GM19239 (cell line): Measurements from ENCODE around the gene TENT5C.

Experiments used
- DNase-seq: peaks from one replicate; pipeline ENCODE4 v3.0.0; 2011; ENCODE audit warnings: low spot score; ENCODE audit not compliant: insufficient read length
- FAIRE-seq: peaks from 2 replicates; lab custom pipeline; 2011; peaks lifted over from hg19 to GRCh38; lab: Jason Lieb, UNC

Gene TENT5C

GRCh38 chr1:117650840-117651568 is 45.2 kb downstream of the TENT5C start:
- FAIRE-seq (no peak), DNase-seq (no peak)

DNA sequence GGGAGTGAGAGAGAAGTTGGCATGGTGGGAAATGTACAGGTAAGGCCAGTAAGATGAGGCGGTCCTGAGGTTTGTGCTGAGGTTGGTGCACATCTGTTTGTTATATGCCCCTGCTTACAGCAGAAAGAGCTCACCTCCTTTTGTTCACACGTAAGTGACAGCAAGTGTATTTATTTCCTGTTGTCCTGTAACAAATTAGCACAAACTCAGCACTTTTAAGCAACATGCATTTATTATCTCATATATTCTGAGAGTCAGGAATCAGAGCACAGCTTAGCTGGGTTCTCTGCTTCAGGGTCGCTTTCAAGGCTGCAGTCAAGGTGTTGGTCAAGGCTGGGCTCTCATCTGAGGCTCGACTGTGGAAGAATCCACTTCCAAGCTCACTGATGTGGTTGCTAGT is 45.8 kb downstream of the TENT5C start:
- DNase-seq = no peak
- no peak for FAIRE-seq

GRCh38 chr1:117652421-117652820 is 46.6 kb downstream of the TENT5C start:
- FAIRE-seq (no peak), DNase-seq (no peak)

DNA sequence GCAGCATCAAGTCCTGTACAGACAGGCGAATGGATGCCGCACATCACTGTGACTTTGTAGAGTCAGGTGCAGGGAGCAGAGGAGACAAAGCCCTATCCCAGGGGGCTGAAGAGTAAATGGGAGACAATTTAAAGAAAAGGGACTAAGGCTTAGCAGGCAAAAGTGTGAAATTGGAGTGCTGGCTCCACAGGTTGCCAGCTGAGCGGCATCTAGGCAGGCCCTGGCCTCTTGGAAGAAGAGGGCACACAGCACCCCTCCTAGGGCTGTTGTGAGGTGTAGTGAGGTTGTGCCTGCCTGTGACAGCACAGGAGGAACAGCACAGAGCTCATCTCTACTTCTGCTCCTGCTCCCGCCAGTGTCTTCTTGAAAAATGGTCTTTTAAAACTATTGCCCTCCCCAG is 47.3 kb downstream of the TENT5C start:
- FAIRE-seq (no peak), DNase-seq (no peak)

DNA sequence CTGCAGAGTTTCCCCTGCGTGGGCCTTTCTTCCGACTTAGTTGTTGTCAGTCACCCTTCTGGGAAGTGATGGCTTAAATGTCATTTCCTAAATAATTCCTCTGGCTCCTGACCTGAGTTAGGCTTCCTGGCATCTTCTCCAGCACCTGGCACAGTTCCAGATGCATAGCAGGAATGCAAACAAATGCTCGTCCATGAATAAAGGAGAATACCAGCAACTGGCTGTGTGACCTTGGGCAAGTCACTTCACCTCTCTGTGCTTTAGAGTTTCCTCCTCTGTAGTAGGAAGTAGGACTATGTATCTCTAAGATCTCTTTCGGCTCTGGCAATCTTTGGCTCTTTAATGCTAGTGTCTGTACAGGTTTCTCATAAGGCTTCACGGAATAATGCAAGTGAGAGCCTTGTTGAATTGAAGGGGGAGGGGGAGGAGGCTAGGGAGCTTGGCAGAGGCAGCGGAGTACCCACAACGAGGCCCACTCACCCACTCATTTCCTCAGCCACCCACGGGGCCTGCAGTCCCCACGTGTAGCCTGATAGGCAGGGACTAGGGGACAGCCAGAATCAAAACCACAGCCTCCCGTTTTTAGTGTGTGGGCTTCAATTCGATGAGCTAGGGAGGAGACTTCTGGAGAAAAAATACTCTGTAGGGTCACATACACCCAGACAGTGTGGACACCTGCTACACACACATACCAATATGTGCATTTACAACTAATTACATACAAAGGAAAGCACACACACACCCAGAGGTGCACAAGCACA is 48.1 kb downstream of the TENT5C start:
- DNase-seq (no peak), FAIRE-seq (no peak)

DNA sequence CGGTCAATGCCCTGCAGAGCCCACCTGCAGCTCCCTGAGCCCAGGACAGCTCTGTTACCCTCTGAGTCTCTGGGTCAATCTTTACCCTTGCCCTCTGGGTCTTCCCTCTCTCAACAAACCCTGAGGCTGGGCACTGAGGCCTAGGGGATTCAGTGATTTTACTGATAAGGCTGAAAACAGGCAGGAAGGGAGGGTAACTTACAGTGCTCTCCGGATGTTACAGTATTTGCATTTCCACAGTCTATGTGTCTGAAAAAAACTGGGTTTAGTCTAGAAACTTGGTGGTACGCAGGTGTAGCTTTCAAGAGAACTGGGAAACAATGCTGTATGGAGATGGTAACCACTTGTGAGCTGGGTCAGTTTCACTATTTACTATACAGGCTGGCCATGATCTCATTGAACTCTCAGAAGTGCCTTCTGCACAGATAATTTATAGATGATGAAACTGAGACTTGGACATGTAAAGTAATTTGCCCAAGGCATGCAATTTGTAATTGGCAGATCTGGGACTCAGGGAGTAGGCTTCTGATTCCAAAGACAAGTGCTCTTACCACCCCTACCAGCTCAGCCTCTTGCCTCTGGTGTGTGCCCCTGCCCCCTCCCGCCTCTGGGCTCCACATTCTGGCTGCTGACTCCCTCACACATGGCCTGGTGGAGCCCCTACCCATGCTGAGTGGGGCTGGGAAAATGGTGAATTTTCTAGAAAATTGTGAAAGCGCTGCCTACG is 48.8 kb downstream of the TENT5C start:
- FAIRE-seq = peak; percentile 90
- peak; percentile 49 for DNase-seq

DNA sequence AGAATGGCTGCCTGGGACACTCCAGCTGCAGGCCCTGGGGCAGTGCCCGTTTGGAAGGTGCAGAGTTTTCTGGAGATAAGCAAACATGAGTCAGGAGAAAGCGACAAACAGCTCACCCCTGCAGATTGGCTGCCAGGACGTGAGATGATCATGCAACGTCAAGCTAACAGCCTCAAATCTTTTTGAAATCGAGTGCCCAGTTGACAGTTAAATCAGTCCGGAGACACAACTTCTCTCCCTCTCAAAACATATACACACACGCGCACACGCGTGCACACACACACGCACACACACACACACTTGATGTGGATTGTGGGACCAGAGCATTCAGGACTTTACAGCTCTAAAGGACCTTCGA is 49.4 kb downstream of the TENT5C start:
- FAIRE-seq (no peak), DNase-seq (no peak)

GRCh38 chr1:117656202-117656641 is 50.4 kb downstream of the TENT5C start:
- DNase-seq = no peak
- FAIRE-seq = peak; percentile 92

DNA sequence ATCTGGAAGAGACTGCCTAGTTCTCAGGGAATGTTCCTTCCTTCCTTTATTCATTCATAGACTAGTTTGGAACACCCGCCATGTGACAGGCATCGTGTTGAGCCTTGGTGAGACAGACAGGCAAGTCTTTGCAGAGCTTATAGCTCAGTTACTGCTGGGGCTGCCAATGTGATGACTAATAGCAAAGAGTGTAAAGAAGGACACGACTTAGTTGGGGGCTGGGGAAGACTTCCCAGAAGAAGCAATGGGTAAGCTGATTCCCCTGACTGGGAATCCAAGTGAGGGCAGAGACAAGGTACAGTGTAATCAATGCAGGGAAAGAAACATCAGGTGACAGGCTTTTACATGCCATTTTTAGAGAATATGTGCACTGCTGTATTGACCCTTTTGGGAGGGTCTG is 51.2 kb downstream of the TENT5C start:
- no peak for FAIRE-seq
- DNase-seq = no peak

- FAIRE-seq = no peak
Measured at GRCh38 chr1:117657949-117658660, 52.3 kb downstream of the TENT5C start.

DNA sequence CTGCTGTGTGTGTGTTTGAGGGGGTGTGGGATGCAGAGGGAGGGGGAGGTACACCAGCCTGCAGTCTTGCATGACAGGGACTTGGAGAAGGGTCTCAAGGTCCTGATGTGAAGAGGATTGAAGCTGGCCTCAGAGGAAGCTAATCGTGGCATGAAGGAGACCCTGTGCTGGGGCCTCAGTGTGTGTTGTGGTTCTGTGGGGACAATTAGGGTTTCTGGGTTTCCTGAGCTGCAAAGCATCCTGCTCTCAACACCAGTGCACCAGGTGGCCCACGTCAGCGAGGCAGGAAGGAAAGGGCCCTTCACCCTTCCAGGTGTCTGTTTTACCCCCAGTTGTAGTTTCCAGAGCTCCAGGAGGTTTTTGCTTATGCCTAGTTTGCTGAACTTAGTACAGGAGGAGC is 52.8 kb downstream of the TENT5C start:
- peak; percentile 49 for FAIRE-seq

More at GRCh38 chr1:117657949-117658660, 52.3 kb downstream of the TENT5C start:
- DNase-seq = no peak

DNA sequence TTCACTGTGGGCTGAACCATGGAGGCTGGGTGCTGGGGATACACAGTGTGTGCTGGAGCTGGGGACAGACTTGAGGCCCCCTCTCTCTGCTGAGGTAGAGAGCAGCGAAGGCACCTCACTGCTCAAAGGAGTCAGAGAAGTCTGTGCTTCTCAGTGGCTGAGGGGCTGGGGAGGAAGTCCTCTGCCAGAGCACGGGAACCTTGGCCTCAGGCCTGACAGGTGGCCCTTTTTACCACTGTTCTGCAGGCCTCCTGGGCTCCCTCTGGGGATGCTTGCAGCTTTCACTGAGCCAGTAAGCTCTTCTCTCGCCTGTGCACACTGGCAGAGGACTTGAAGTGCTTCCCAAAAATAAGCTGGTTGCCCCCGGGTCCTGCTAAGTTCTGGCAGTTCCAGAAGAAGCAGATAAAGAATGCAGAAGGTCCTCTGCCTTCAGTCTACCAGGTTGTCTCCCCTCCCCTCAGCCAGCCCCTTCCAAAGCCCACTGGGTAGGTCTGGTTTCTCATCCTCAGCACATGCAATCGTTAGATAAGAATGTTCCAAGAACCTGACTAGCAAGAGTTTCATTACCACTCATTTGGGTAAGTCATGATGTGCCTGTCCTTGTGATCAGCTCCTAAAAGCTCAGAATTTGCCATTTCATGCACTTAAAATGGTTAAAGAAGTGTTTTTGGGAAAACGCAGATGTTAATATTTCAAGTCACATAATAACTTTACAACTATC is 53.9 kb downstream of the TENT5C start:
- DNase-seq (no peak), FAIRE-seq (peak; percentile 11)

More for the DNA sequence above, 52.8 kb downstream of the TENT5C start:
- DNase-seq = no peak

DNA sequence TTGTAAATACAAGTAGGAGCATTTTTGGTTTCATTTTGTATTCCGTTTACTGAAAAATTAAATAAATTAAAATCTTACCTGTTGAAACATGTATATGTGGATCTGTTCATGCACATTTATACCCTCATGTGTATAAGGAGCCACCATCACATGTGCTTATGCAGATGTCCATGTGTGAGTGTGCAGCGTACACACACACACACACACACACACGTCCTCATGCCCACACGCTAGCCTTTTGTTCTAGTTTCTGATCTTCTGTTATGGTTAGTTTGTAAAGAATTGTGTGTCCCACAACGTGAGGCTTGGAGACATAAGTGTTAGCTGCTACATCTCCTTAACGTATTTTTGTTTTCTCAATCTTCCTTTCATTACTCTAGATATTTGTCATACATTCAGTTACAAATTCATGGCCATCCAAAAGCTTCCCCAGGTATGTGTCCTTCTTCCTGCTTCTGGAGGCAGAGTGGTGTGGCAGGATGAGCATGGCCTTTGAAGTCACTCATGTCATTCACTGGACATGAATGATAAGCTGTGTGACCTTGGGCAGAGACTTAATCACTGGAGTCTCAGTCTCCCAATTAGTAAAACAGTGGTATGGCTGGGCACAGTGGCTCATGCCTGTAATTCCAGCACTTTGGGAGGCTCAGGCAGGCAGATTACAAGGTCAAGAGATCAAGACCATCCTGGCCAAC is 54.6 kb downstream of the TENT5C start:
- DNase-seq = no peak
- no peak for FAIRE-seq

DNA sequence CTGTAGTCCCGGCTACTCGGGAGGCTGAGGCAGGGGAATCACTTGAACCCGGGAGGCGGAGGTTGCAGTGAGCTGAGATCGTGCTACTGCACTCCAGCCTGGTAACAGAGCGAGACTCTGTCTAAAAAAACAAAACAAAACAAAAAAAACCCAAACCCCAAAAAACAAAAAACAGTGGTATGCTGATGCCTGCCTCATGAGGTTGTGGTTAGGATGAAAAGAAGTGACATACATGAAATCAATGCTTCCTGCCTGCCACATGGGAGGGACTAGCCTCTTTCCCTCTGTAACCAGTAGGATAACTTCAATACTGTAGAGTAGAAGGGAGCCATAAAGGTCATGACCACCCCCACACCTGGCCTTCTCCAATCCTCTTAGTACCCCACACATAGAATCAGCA is 55.2 kb downstream of the TENT5C start:
- FAIRE-seq = no peak
- no peak for DNase-seq

DNA sequence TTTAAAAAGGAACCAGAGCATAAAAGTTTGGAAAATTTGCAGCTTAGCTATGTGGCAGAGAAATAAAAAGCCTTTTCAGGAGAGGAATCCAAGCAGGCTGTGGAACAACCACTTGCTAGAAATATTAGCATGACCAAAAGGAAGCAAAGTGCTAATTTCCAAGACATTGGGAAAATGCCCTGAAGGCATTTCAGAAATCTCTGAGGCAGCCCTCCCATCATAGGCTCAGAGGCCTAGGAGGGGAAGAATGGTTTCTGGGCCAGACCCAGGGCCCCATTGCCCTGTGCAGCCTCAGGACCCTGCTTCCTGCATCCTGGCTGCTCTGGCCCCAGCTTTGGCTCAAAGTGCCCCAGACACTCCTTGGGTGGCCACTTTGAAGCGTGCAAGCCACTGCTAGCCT is 56.8 kb downstream of the TENT5C start:
- FAIRE-seq (no peak), DNase-seq (no peak)

GRCh38 chr1:117663156-117663902 is 57.5 kb downstream of the TENT5C start:
- FAIRE-seq (no peak), DNase-seq (no peak)

- FAIRE-seq (peak; percentile 95), DNase-seq (peak; percentile 64)
Measured at GRCh38 chr1:117664314-117664713, 58.5 kb downstream of the TENT5C start.

- no peak for DNase-seq
- peak; percentile 68 for FAIRE-seq
Measured at GRCh38 chr1:117665556-117666270, 59.9 kb downstream of the TENT5C start.
